GM21367 (cell line): ENCODE results near the gene CDH4.
"Not testable (repeated sequence)": the region's sequence is repeated elsewhere in the genome, so short reads cannot be mapped to it uniquely, and the experiment has no call there.

ENCODE experiments used
- ATAC-seq: cut with Tn5 transposase; IDR thresholded peaks from one replicate; pipeline ENCODE4 v1.9.1; 2021; ENCODE audit not compliant: unreplicated experiment

The CDH4 gene

GRCh38 chr20:61379898-61380544 lies 128.0 kb downstream of the CDH4 start:
- no peak for ATAC-seq

DNA sequence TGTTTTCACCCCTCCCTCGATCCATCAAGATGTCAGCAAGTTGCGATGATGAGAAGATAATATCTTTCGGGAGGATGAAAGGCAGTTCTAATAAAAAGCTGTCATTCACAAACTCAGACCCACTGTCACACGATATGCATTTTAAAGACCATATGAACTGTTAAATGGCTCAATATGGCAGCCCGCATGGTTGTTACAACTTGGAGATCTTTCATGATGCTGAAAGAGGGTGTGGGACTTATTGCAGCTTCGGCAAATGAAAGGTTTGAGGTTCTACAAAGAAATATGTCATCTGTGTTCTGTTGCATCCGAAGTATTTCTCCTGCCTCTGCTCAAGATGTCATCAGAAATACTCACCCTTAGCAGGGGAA lies 128.5 kb downstream of the CDH4 start:
- ATAC-seq: no peak

GRCh38 chr20:61382194-61382593 lies 130.1 kb downstream of the CDH4 start:
- ATAC-seq: no peak

- ATAC-seq: no peak
Measured at GRCh38 chr20:61385296-61385695, 133.2 kb downstream of the CDH4 start.

- ATAC-seq: no peak
Measured at GRCh38 chr20:61385731-61386130, 133.7 kb downstream of the CDH4 start.

DNA sequence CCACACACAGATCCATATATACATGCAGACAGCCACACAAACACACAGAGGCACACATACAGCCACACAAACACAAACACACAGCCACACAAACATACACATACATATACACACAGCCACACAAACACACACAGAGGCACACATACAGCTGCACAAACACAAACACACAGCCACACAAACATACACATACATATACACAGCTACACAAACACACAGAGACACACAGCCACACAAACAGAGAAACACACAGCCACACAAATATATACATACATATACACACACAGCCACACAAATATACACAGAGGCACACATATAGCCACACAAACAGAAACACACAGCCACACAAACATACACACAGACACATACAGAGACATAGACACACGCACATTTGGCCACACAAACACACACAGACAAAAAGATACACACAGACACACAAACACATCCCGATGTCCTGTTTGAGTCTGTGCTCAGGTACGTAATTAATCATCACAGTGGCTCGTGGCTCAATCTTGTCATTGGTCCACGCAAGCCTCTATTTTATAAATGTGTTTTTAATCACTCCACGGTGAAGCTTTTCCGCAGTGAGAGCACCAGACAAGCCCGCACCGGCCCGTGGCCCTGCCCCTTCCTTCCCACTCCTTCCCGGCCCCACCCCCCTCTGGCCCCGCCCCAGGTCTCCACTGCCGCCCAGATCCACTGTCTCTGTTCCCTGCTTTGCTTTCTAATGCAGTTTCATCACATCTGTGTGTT lies 135.3 kb downstream of the CDH4 start:
- no peak for ATAC-seq

- ATAC-seq: no peak
Measured at GRCh38 chr20:61387954-61388348, 135.9 kb downstream of the CDH4 start.

GRCh38 chr20:61389077-61389476 lies 137.0 kb downstream of the CDH4 start:
- ATAC-seq: no peak

GRCh38 chr20:61391185-61391584 lies 139.1 kb downstream of the CDH4 start:
- ATAC-seq: no peak

DNA sequence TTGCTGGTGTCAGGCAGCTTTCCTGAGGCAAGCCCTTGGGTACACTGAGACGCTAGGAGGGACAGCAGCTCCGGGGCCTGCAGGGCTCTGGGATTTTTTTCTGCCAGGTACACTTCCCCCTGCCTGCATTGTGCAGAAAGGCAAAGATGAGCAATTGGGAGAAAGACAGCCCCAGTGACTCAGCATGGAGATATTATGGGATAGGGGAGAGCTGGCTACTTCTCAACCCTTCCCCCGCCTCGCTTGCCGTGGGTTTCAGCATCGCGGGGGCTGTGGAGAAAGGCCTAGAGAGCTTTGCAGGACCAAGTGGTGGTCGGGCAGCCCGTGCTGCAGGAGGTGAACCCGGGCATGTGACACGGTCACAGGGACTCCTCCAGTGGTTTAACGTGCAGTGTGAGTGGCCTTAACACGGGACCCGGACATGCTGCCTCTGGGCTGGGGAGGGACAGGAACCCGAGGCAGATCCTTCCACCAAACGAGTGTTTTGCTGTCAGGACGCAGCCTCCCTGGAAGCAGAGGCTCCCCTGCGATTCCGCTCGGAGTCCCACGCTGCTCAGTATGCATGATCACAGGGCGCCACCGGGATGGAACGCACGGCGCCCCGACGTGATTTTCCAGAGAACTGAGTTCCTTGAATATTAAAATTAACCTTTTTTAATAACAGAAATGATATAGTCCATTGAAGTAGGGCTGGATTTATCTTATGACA lies 139.9 kb downstream of the CDH4 start:
- ATAC-seq: no peak

GRCh38 chr20:61394088-61394799 lies 142.2 kb downstream of the CDH4 start:
- no peak for ATAC-seq

DNA sequence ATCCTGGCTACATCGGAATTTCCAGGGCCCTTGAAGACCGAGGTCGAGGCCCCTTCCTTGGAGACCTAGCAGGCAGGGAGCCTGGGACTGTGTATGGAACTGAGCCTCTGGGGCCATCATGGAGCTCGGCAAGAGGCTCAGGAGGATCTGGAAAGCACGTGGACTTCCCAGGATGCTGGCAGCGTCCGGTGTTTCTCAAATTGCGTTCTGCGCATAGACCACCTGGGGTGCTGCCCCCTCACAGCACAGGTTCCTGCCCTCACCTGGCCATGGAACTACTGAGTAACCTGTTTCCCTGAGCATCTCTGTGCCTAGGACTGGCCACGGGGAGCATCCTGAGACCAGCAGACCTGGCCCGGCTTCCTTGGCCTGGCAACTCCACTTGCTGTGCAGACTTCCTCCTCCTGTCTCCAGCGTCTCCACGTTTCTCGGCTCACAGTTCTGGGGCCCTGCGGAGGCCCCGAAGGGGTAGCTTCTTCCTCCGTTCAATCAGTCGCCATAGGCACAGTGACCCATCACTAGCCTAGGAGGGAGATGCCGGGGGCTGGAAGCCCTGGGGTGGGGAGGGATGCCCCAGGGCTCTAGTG lies 144.3 kb downstream of the CDH4 start:
- no peak for ATAC-seq

- no peak for ATAC-seq
Measured at GRCh38 chr20:61397146-61397545, 145.1 kb downstream of the CDH4 start.

DNA sequence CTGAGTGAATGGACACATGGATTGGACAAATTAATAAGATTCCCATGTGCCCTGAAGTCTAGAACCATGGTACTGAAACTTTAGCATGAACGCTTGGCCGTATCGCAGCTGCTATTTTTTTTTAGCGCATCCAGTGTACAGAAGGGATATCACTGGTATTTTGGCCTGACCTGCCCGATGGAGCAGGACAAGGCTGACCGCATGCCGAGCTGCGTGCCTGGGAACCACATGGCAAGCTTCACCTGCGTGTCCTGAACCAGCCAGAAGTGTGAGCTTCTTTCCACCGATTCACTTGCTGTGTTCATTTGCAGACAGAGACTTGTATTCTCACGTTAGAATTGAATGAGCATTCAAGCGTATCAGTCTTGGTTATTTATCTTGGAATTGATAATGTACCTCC lies 145.7 kb downstream of the CDH4 start:
- no peak for ATAC-seq

DNA sequence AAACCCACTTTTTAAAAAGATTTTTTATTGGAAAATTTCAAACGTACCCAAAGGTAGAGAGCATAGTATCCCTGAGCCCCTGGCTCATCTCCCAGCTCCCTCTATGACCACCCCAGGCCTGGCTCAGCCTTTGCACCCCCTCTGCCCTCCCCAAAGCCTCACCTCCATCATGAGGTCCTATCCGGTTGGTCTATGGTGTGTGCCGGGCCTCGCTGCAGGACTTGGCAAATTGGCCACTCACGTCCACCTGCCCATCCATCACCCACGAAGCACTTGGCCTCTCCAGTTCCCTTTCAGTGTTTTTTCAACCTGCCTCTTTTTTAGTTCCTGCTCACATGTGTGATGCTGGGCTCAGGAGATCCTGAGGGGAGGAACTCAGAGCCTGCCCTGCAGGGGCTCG lies 147.4 kb downstream of the CDH4 start:
- ATAC-seq: no peak

- no peak for ATAC-seq
Measured at GRCh38 chr20:61400499-61400898, 148.4 kb downstream of the CDH4 start.

DNA sequence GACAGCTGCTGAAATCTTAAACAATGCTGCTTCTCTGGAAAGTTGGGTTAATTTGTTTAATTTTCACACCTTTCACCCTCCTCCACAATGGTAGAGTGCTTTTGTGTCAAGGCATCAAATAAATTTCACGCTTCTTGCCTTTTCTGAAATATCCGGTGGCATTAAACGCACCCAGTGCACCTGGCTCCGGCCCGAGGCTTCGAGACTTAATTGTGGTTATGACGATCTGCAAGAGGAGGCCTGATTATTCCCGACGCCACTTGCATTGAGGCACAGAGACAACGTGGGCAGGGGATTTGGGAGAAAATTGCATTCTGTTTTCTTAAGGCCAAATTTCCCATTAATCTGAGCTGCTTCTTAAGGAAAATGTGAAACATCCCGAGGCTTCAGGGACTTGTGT lies 152.2 kb downstream of the CDH4 start:
- no peak for ATAC-seq

DNA sequence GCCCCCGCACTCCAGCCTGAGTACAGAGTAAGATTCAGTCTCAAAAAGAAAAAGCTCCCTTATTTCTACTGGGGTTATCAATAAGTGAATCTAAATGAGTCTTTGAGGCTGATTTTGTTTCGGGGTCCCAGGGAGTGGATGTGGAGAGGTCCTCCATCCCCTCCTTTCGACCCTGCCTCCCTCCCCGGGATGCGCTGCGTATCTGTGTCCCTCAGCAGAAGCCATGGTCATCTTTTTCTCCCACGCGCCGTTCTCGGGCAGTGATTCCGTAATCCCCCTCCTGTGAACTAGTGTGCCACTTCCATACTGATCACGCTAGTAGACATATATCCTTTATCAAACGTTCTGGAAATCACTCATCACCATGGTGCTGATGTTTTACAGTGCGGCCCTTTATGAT lies 152.9 kb downstream of the CDH4 start:
- ATAC-seq: no peak

- not testable (repeated sequence) for ATAC-seq
Measured at GRCh38 chr20:61406773-61407172, 154.7 kb downstream of the CDH4 start.

- ATAC-seq: no peak
Measured at GRCh38 chr20:61407561-61407960, 155.5 kb downstream of the CDH4 start.
